GM23338 (cell line): ENCODE data around the gene ARHGEF39. TPM values are rescaled to one million over a fixed set of nuclear protein-coding genes. Genes with fewer than 3 reads are reported as not detected.

Source experiments
- ATAC-seq: fragments of 200-7000 bp; cut with Tn5 transposase; 3 replicates; pipeline ENCODE4 v1.9.1; 2020
- DNase-seq: peaks from one replicate; pipeline ENCODE4 v3.0.0-alpha.2; 2015; ENCODE audit warnings: low spot score
- H2AFZ ChIP-seq: fragments of 200-600 bp; sonication (generic); 2 replicates; pipeline ENCODE4 v1.8.0; 2016; ENCODE audit warnings: antibody characterized with exemption, mild to moderate bottlenecking, moderate library complexity
- H3F3A ChIP-seq: fragments of 200-600 bp; sonication (generic); replicated peaks from 2 replicates; pipeline ENCODE4 v1.8.0; 2017; ENCODE audit warnings: antibody characterized with exemption, mixed run types, low read depth
- H3K27ac ChIP-seq: fragments of 200-600 bp; sonication (generic); 2 replicates; pipeline ENCODE4 v1.6.1; 2016; ENCODE audit warnings: low read depth
- H3K27me3 ChIP-seq: fragments of 200-600 bp; sonication (generic); 2 replicates; pipeline ENCODE4 v1.8.0; 2016; ENCODE audit warnings: mild to moderate bottlenecking, mixed run types, moderate library complexity; ENCODE audit not compliant: insufficient read depth
- H3K36me3 ChIP-seq: fragments of 200-600 bp; sonication (generic); 2 replicates; pipeline ENCODE4 v1.8.0; 2016; ENCODE audit warnings: mild to moderate bottlenecking; ENCODE audit not compliant: insufficient read depth
- H3K4me1 ChIP-seq: fragments of 200-600 bp; sonication (generic); 2 replicates; pipeline ENCODE4 v1.8.0; 2016; ENCODE audit warnings: mild to moderate bottlenecking, moderate library complexity; ENCODE audit not compliant: insufficient read depth
- H3K4me2 ChIP-seq: fragments of 200-600 bp; sonication (generic); 2 replicates; pipeline ENCODE4 v1.7.1; 2017; ENCODE audit warnings: mixed run types
- H3K4me3 ChIP-seq: fragments of 200-600 bp; sonication (generic); 2 replicates; pipeline ENCODE4 v1.6.1; 2016; ENCODE audit warnings: mixed run types
- H3K79me2 ChIP-seq: fragments of 200-600 bp; sonication (generic); replicated peaks from 2 replicates; pipeline ENCODE4 v1.8.0; 2017; ENCODE audit warnings: mild to moderate bottlenecking; ENCODE audit not compliant: insufficient read depth
- H3K9me2 ChIP-seq: fragments of 200-600 bp; sonication (generic); 2 replicates; pipeline ENCODE4 v1.8.0; 2017; ENCODE audit not compliant: insufficient read depth
- H4K20me1 ChIP-seq: fragments of 200-600 bp; sonication (generic); replicated peaks from 2 replicates; pipeline ENCODE4 v1.8.0; 2017; ENCODE audit warnings: mild to moderate bottlenecking; ENCODE audit not compliant: insufficient read depth
- H3K27ac Mint-ChIP-seq: 2 replicates; pipeline ENCODE4 v1.8.0; 2020; ENCODE audit warnings: inconsistent platforms, mild to moderate bottlenecking, moderate library complexity, mixed read lengths
- H3K27me3 Mint-ChIP-seq: 3 replicates; pipeline ENCODE4 v1.8.0; 2022; ENCODE audit warnings: low read depth, mild to moderate bottlenecking, moderate library complexity, mixed read lengths, inconsistent platforms; ENCODE audit not compliant: insufficient read depth, poor library complexity
- H3K36me3 Mint-ChIP-seq: 3 replicates; pipeline ENCODE4 v1.8.0; 2021; ENCODE audit warnings: low read depth, mild to moderate bottlenecking, inconsistent platforms, moderate library complexity, mixed read lengths
- H3K4me1 Mint-ChIP-seq: 3 replicates; pipeline ENCODE4 v1.8.0; 2020; ENCODE audit warnings: mild to moderate bottlenecking, inconsistent platforms, mixed read lengths
- H3K4me3 Mint-ChIP-seq: 3 replicates; pipeline ENCODE4 v1.8.0; 2021; ENCODE audit warnings: moderate library complexity, mild to moderate bottlenecking, inconsistent platforms, mixed read lengths
- H3K9me3 Mint-ChIP-seq: 3 replicates; pipeline ENCODE4 v1.8.0; 2020; ENCODE audit warnings: moderate library complexity, mild to moderate bottlenecking, inconsistent platforms, mixed read lengths
- CREB1 ChIP-seq: fragments of 250-450 bp; sonication (Bioruptor Pico); IDR thresholded peaks from 2 replicates; pipeline ENCODE4 v1.5.0; 2020; ENCODE audit warnings: low read depth, mild to moderate bottlenecking, moderate library complexity
- CTCF ChIP-seq, 2 experiments: fragments of 200-600 bp in 1 of 2; sonication (generic) in 1 of 2; conservative IDR thresholded peaks; 2 replicates each; pipeline versions ENCODE4 v1.5.1 to v1.6.1; 2016 to 2017; ENCODE audit warnings: antibody characterized with exemption in 2 of 2, low read depth in 2 of 2, mild to moderate bottlenecking in 2 of 2, moderate library complexity in 1 of 2
- ETS1 ChIP-seq: IDR thresholded peaks from 2 replicates; pipeline ENCODE4 v1.6.1; 2016; ENCODE audit warnings: antibody characterized with exemption
- EZH2 ChIP-seq: fragments of 200-600 bp; sonication (generic); IDR thresholded peaks from one replicate; pipeline ENCODE4 v1.8.0; 2017; ENCODE audit warnings: antibody characterized with exemption, mild to moderate bottlenecking, low read depth; ENCODE audit not compliant: unreplicated experiment
- EZH2phosphoT487 ChIP-seq: fragments of 200-600 bp; sonication (generic); IDR thresholded peaks from one replicate; pipeline ENCODE4 v1.8.1; 2018; ENCODE audit warnings: antibody characterized with exemption; ENCODE audit not compliant: unreplicated experiment
- JUNB ChIP-seq: IDR thresholded peaks from one replicate; pipeline ENCODE4 v1.6.1; 2016; ENCODE audit warnings: antibody characterized with exemption; ENCODE audit not compliant: unreplicated experiment
- NANOG ChIP-seq: IDR thresholded peaks from 2 replicates; pipeline ENCODE4 v1.6.1; 2016; ENCODE audit warnings: antibody characterized with exemption, borderline replicate concordance
- POLR2AphosphoS5 ChIP-seq: IDR thresholded peaks from 2 replicates; pipeline ENCODE4 v1.6.1; 2016; ENCODE audit warnings: antibody characterized with exemption, low read depth
- REST ChIP-seq: IDR thresholded peaks from one replicate; pipeline ENCODE4 v1.6.1; 2018; ENCODE audit warnings: antibody characterized with exemption; ENCODE audit not compliant: unreplicated experiment
- STAT1 ChIP-seq: IDR thresholded peaks from one replicate; pipeline ENCODE4 v1.6.1; 2016; ENCODE audit warnings: antibody characterized with exemption; ENCODE audit not compliant: unreplicated experiment
- ZNF114 ChIP-seq: fragments of 250-450 bp; sonication (Bioruptor Pico); IDR thresholded peaks from 2 replicates; pipeline ENCODE4 v1.5.0; 2020; ENCODE audit warnings: mild to moderate bottlenecking, moderate library complexity
- ZNF331 ChIP-seq: fragments of 250-450 bp; sonication (Bioruptor Pico); IDR thresholded peaks from 2 replicates; pipeline ENCODE4 v1.5.0; 2020; ENCODE audit warnings: low read depth, mild to moderate bottlenecking, moderate library complexity
- ZNF462 ChIP-seq: fragments of 250-450 bp; sonication (Bioruptor Pico); IDR thresholded peaks from 2 replicates; pipeline ENCODE4 v1.5.0; 2020; ENCODE audit warnings: mild to moderate bottlenecking, moderate library complexity
- polyA plus RNA-seq: library from polyadenylated mRNA; unstranded; fragments of >200 nt; fragmentation: Nextera tagmentation; extraction: Ambion mirVana; gene quantifications from 2 replicates; pipeline ENCODE4 v1.2.1, GENCODE V29; 2016
- total RNA-seq: library from RNA; depleted of rRNA; stranded (reverse); fragments of >200 nt; shearing (Covaris generic); gene quantifications from 2 replicates; pipeline ENCODE4 v1.2.3, GENCODE V29; 2014

The ARHGEF39 gene
- total and polyA plus RNA-seq, 2 experiments from 2014 or later = 16.8 to 31.0 TPM

- Histone ChIP-seq H4K20me1 (peaks cover 3% of the 10 kb centered on the region), H3K36me3 (peaks cover 26% of the 10 kb centered on the region), H3K9me2 (no peaks in the 10 kb centered on the region), H3K4me2 (no peak overlapping the region), H3K79me2 (peaks cover 3% of the 10 kb centered on the region), H3K27ac (no peak overlapping the region), H3F3A (peaks cover 22% of the 10 kb centered on the region), H3K4me3 (no peak overlapping the region), H3K27me3 (no peaks in the 10 kb centered on the region), H3K4me1 (peaks cover 13% of the 10 kb centered on the region), H2AFZ (no peak overlapping the region)
- TF ChIP-seq NANOG = no peak
- TF ChIP-seq CTCF (conservative IDR thresholded peaks at IDR 0.05; ENCODE audit: low read depth in 2 of 2) = no peak
- no peak for TF ChIP-seq ZNF331 (CRISPR knock-in tag)
- TF ChIP-seq ZNF462 (CRISPR knock-in tag) = no peak
- TF ChIP-seq STAT1 = no peak
- no peak for TF ChIP-seq EZH2
- no peak for TF ChIP-seq POLR2AphosphoS5
- TF ChIP-seq CREB1 (CRISPR knock-in tag) = no peak
- no peak for TF ChIP-seq ZNF114 (CRISPR knock-in tag)
- TF ChIP-seq ETS1 = no peak
- TF ChIP-seq EZH2phosphoT487 = no peak
- no peak for TF ChIP-seq REST
- no peak for TF ChIP-seq JUNB
- Mint-ChIP-seq H3K9me3 (no peaks in the 10 kb centered on the region), H3K4me1 (peaks cover 32% of the 10 kb centered on the region), H3K27ac (no peak overlapping the region), H3K4me3 (no peak overlapping the region), H3K27me3 (peaks cover 14% of the 10 kb centered on the region), H3K36me3 (peaks cover 59% of the 10 kb centered on the region)
- DNase-seq = no peak
- no peak for ATAC-seq
Measured at GRCh38 chr9:35682520-35683315, 17.7 kb upstream of the ARHGEF39 start.
